ENCODE measurements around the gene CEP85L.

- TF ChIP-seq CTCF (IDR thresholded peaks at IDR 0.05) (no peak), POLR2A (IDR thresholded peaks at IDR 0.05; ENCODE audit: low read depth) (no peak), POLR2AphosphoS5 (IDR thresholded peaks at IDR 0.05) (no peak)
Observed at GRCh38 chr6:118548613-118549012, 102.8 kb downstream of the CEP85L start.
